ENCODE data around the gene PCDHGB5. TPM values are rescaled to one million over a fixed set of nuclear protein-coding genes. Genes with fewer than 3 reads are reported as not detected.

PCDHGB5 gene
- total and polyA plus RNA-seq, 2 donors from 2014 or later, result 0.82 to 12.3 TPM

GRCh38 chr5:141421489-141421855 is 23.7 kb downstream of the PCDHGB5 start:
- Histone ChIP-seq H3K9me3 (ENCODE audit: control insufficient read depth in 2 of 3, insufficient read depth in 1 of 3, low read length in 3 of 3) (peaks cover 7 to 79% (median 45%) of the 10 kb centered on the region in 3 donors), H3K9ac (ENCODE audit: low read length in 3 of 3) (no peak overlapping the region), H3K27me3 (ENCODE audit: control insufficient read depth, insufficient read depth, low read length) (no peaks in the 10 kb centered on the region), H3K27ac (ENCODE audit: low read depth in 2 of 2, low read length in 2 of 2) (no peak overlapping the region), H3K4me1 (ENCODE audit: control insufficient read depth in 2 of 3, insufficient read depth in 2 of 3, low read depth in 1 of 3, low read length in 3 of 3) (no peaks in the 10 kb centered on the region), H3K4me3 (ENCODE audit: low read length in 3 of 3) (peak overlapping the region in 2 of 3 donors; percentile 14 to 15), H3K36me3 (ENCODE audit: control insufficient read depth in 2 of 3, insufficient read depth in 3 of 3, low read length in 3 of 3) (no peaks in the 10 kb centered on the region)
- no peak for TF ChIP-seq CTCF (IDR thresholded peaks at IDR 0.05; ENCODE audit: borderline replicate concordance, extremely low read depth, insufficient read depth)
- intact Hi-C loops (cut with DNase I), result no loop called here
- FAIRE-seq, result no peak
- no peak for DNase-seq

- H3K36me3 ChIP-seq (ENCODE audit: control insufficient read depth in 2 of 3, insufficient read depth in 3 of 3, low read length in 3 of 3), result no peaks in the 10 kb centered on the region
- intact Hi-C loops (cut with DNase I), result no loop called here
- H3K4me1 ChIP-seq (ENCODE audit: control insufficient read depth in 2 of 3, insufficient read depth in 2 of 3, low read depth in 1 of 3, low read length in 3 of 3), result no peaks in the 10 kb centered on the region
- no peak for FAIRE-seq
- H3K9me3 ChIP-seq (ENCODE audit: control insufficient read depth in 2 of 3, insufficient read depth in 1 of 3, low read length in 3 of 3), result peaks cover 9 to 92% (median 53%) of the 10 kb centered on the region in 3 donors
- H3K27me3 ChIP-seq (ENCODE audit: control insufficient read depth, insufficient read depth, low read length), result no peaks in the 10 kb centered on the region
- H3K9ac ChIP-seq (ENCODE audit: low read length in 3 of 3), result no peak overlapping the region
- DNase-seq, result no peak
- no peak overlapping the region for H3K27ac ChIP-seq (ENCODE audit: low read depth in 2 of 2, low read length in 2 of 2)
- no peak overlapping the region for H3K4me3 ChIP-seq (ENCODE audit: low read length in 3 of 3)
- TF ChIP-seq CTCF (IDR thresholded peaks at IDR 0.05; ENCODE audit: borderline replicate concordance, extremely low read depth, insufficient read depth), result no peak
These were observed 25.1 kb downstream of the PCDHGB5 start for GRCh38 chr5:141422742-141423291.

GRCh38 chr5:141427783-141428426 is 30.2 kb downstream of the PCDHGB5 start:
- FAIRE-seq, result no peak
- peaks cover 7 to 79% (median 33%) of the 10 kb centered on the region in 3 donors for H3K9me3 ChIP-seq (ENCODE audit: control insufficient read depth in 2 of 3, insufficient read depth in 1 of 3, low read length in 3 of 3)
- peak overlapping the region in 1 of 3 donors; percentile 19 for H3K4me3 ChIP-seq (ENCODE audit: low read length in 3 of 3)
- H3K36me3 ChIP-seq (ENCODE audit: control insufficient read depth in 2 of 3, insufficient read depth in 3 of 3, low read length in 3 of 3), result no peaks in the 10 kb centered on the region
- no peaks in the 10 kb centered on the region for H3K4me1 ChIP-seq (ENCODE audit: control insufficient read depth in 2 of 3, insufficient read depth in 2 of 3, low read depth in 1 of 3, low read length in 3 of 3)
- H3K9ac ChIP-seq (ENCODE audit: low read length in 3 of 3), result no peak overlapping the region
- DNase-seq, result no peak
- H3K27me3 ChIP-seq (ENCODE audit: control insufficient read depth, insufficient read depth, low read length), result no peaks in the 10 kb centered on the region
- no peak overlapping the region for H3K27ac ChIP-seq (ENCODE audit: low read depth in 2 of 2, low read length in 2 of 2)
- intact Hi-C loops (cut with DNase I), result no loop called here
- no peak for TF ChIP-seq CTCF (IDR thresholded peaks at IDR 0.05; ENCODE audit: borderline replicate concordance, extremely low read depth, insufficient read depth)

Data from kidney (tissue), 14 donors.